Measurements from ENCODE around the gene BCAP29. TPM values are rescaled to one million over a fixed set of nuclear protein-coding genes. Genes with fewer than 3 reads are reported as not detected.

BCAP29 gene
- polyA plus RNA-seq, 1 of the 3 experiments (the other 2 are of a cell fraction), result 29.2 TPM

DNA sequence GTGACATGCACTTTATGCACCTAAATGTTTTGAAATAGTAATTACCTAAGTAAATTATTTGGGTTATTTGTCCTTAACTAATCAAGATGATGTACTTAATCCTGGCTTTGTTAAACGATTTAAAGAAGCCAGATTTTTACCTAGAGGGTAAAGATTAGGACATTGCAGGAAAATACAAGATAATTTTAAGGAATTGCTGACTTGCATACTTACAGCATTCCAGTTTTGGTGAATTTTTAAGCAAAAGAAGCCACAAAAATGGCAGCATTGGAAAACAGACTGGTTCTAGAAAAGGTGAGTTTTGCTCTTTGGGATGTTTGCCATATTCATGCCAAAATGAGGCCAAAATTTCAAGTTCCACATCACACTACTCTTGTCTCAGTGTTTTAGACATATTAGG lies 33.4 kb downstream of the BCAP29 start:
- no peak for DNase-seq
- 90% methylated on average over 1 of the region's 1 CpG for WGBS (ENCODE audit: low lambda C conversion rate)
- Histone ChIP-seq H3K4me3 (ENCODE audit: low read depth in 2 of 2, low read length in 1 of 2) (no peak overlapping the region), H3K4me2 (no peak overlapping the region), H3K79me2 (ENCODE audit: insufficient read depth) (0 out of 2 replicates have a peak, but pooled peaks cover 7% of the 10 kb centered on the region), H3K9me2 (no peaks in the 10 kb centered on the region), H3K27ac (ENCODE audit: low read depth in 2 of 2, low read length in 1 of 2) (peak overlapping the region; percentile 13 to 39; a peak in 2 of 4 replicates), H4K20me1 (ENCODE audit: insufficient read depth) (no peaks in the 10 kb centered on the region), H3K9ac (no peak overlapping the region), H3K27me3 (ENCODE audit: insufficient read depth) (no peaks in the 10 kb centered on the region), H3K36me3 (replicated peaks in 1 of 2; ENCODE audit: control insufficient read depth in 1 of 2, insufficient read depth in 2 of 2, low read length in 1 of 2) (peaks cover 20 to 85% of the 10 kb centered on the region in 2 experiments), H3K9me3 (no peaks in the 10 kb centered on the region), H3F3A (replicated peaks; ENCODE audit: insufficient read depth) (peaks cover 9% of the 10 kb centered on the region), H2AFZ (ENCODE audit: low read depth) (no peak overlapping the region), H3K4me1 (ENCODE audit: control insufficient read depth in 1 of 2, insufficient read depth in 2 of 2, low read depth in 1 of 2, low read length in 1 of 2) (peaks cover 20 to 33% of the 10 kb centered on the region in 2 experiments)
- ChIA-PET POLR2A (no interaction called here), CTCF (no interaction called here)
- TF ChIP-seq GATA2 (CRISPR knock-in tag; IDR thresholded peaks at IDR 0.05) (no peak), GABPA (IDR thresholded peaks at IDR 0.05; ENCODE audit: low read depth) (no peak), RAD21 (IDR thresholded peaks at IDR 0.05; ENCODE audit: low read length) (no peak), TCF12 (IDR thresholded peaks at IDR 0.05) (no peak), TEAD4 (IDR thresholded peaks at IDR 0.05; ENCODE audit: borderline replicate concordance, insufficient read depth) (no peak)

DNA sequence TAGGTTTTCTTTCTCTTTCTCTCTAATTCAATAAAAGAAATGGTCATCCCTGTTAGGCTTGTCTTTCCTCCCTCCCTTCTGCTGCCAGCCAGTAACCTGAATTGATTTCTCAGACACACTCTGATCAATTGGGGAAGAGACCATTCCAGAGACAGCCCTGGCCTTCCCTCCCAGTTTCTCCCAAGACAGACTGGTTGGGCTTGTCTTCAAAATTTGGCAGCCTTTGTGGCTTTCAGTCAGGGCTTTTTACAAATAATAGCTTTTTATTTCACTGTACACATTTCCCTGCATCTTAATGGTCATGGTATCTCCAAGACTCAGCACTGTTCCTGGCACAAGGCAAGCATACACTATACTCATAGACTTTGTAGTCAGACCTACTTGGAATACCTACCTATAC lies 33.9 kb downstream of the BCAP29 start:
- H3K79me2 ChIP-seq (ENCODE audit: insufficient read depth), result 0 out of 2 replicates have a peak, but pooled peaks cover 7% of the 10 kb centered on the region
- H3K9ac ChIP-seq, result no peak overlapping the region
- DNase-seq, result no peak
- H3K4me1 ChIP-seq (ENCODE audit: control insufficient read depth in 1 of 2, insufficient read depth in 2 of 2, low read depth in 1 of 2, low read length in 1 of 2), result peaks cover 20 to 28% of the 10 kb centered on the region in 2 experiments
- H3K27ac ChIP-seq (ENCODE audit: low read depth in 2 of 2, low read length in 1 of 2), result peak overlapping the region; percentile 7 to 39; a peak in 2 of 4 replicates
- H3F3A ChIP-seq (replicated peaks; ENCODE audit: insufficient read depth), result peaks cover 11% of the 10 kb centered on the region
- H3K36me3 ChIP-seq (replicated peaks in 1 of 2; ENCODE audit: control insufficient read depth in 1 of 2, insufficient read depth in 2 of 2, low read length in 1 of 2), result peaks cover 24 to 85% of the 10 kb centered on the region in 2 experiments
- TF ChIP-seq TEAD4 (IDR thresholded peaks at IDR 0.05; ENCODE audit: borderline replicate concordance, insufficient read depth) (no peak), NFIC (IDR thresholded peaks at IDR 0.05; ENCODE audit: borderline replicate concordance) (no peak), CHD2 (IDR thresholded peaks at IDR 0.05; ENCODE audit: low read length, partially characterized antibody) (no peak), FOSL2 (IDR thresholded peaks at IDR 0.05; ENCODE audit: borderline replicate concordance, low read depth) (no peak), NRF1 (IDR thresholded peaks at IDR 0.05; ENCODE audit: low read depth, low read length) (no peak), RFX5 (IDR thresholded peaks at IDR 0.05; ENCODE audit: low read length) (no peak), TAF1 (IDR thresholded peaks at IDR 0.05; ENCODE audit: borderline replicate concordance, low read depth, low read length) (no peak), FOXM1 (IDR thresholded peaks at IDR 0.05; ENCODE audit: low read depth) (no peak), SIN3A (IDR thresholded peaks at IDR 0.05; ENCODE audit: borderline replicate concordance, low read depth, low read length) (no peak), RXRA (IDR thresholded peaks at IDR 0.05; ENCODE audit: borderline replicate concordance, low read depth) (no peak), YY1 (IDR thresholded peaks at IDR 0.05; ENCODE audit: low read depth) (no peak)
- TF ChIP-seq, protein P1, sequence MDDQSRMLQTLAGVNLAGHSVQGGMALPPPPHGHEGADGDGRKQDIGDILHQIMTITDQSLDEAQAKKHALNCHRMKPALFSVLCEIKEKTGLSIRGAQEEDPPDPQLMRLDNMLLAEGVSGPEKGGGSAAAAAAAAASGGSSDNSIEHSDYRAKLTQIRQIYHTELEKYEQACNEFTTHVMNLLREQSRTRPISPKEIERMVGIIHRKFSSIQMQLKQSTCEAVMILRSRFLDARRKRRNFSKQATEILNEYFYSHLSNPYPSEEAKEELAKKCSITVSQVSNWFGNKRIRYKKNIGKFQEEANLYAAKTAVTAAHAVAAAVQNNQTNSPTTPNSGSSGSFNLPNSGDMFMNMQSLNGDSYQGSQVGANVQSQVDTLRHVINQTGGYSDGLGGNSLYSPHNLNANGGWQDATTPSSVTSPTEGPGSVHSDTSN (IDR thresholded peaks at IDR 0.05), result no peak
- TF ChIP-seq, protein P2, sequence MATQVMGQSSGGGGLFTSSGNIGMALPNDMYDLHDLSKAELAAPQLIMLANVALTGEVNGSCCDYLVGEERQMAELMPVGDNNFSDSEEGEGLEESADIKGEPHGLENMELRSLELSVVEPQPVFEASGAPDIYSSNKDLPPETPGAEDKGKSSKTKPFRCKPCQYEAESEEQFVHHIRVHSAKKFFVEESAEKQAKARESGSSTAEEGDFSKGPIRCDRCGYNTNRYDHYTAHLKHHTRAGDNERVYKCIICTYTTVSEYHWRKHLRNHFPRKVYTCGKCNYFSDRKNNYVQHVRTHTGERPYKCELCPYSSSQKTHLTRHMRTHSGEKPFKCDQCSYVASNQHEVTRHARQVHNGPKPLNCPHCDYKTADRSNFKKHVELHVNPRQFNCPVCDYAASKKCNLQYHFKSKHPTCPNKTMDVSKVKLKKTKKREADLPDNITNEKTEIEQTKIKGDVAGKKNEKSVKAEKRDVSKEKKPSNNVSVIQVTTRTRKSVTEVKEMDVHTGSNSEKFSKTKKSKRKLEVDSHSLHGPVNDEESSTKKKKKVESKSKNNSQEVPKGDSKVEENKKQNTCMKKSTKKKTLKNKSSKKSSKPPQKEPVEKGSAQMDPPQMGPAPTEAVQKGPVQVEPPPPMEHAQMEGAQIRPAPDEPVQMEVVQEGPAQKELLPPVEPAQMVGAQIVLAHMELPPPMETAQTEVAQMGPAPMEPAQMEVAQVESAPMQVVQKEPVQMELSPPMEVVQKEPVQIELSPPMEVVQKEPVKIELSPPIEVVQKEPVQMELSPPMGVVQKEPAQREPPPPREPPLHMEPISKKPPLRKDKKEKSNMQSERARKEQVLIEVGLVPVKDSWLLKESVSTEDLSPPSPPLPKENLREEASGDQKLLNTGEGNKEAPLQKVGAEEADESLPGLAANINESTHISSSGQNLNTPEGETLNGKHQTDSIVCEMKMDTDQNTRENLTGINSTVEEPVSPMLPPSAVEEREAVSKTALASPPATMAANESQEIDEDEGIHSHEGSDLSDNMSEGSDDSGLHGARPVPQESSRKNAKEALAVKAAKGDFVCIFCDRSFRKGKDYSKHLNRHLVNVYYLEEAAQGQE (IDR thresholded peaks at IDR 0.05; ENCODE audit: low read depth, low read length), result no peak
- TF ChIP-seq, protein P3, sequence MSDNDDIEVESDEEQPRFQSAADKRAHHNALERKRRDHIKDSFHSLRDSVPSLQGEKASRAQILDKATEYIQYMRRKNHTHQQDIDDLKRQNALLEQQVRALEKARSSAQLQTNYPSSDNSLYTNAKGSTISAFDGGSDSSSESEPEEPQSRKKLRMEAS (IDR thresholded peaks at IDR 0.05; ENCODE audit: low read depth), result no peak; the same call in 1 of the 2 replicates
- TF ChIP-seq, protein P4, sequence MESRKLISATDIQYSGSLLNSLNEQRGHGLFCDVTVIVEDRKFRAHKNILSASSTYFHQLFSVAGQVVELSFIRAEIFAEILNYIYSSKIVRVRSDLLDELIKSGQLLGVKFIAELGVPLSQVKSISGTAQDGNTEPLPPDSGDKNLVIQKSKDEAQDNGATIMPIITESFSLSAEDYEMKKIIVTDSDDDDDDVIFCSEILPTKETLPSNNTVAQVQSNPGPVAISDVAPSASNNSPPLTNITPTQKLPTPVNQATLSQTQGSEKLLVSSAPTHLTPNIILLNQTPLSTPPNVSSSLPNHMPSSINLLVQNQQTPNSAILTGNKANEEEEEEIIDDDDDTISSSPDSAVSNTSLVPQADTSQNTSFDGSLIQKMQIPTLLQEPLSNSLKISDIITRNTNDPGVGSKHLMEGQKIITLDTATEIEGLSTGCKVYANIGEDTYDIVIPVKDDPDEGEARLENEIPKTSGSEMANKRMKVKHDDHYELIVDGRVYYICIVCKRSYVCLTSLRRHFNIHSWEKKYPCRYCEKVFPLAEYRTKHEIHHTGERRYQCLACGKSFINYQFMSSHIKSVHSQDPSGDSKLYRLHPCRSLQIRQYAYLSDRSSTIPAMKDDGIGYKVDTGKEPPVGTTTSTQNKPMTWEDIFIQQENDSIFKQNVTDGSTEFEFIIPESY (IDR thresholded peaks at IDR 0.05; ENCODE audit: borderline replicate concordance, low read depth), result no peak
- no peaks in the 10 kb centered on the region for H4K20me1 ChIP-seq (ENCODE audit: insufficient read depth)
- H3K9me3 ChIP-seq, result no peaks in the 10 kb centered on the region
- POLR2A ChIA-PET, result no interaction called here
- no peak overlapping the region for H3K4me3 ChIP-seq (ENCODE audit: low read depth in 2 of 2, low read length in 1 of 2)
- H3K9me2 ChIP-seq, result no peaks in the 10 kb centered on the region
- peak overlapping the region; percentile 35 for H3K4me2 ChIP-seq
- CTCF ChIA-PET, result interaction anchor here (1.0 kb wide), 1 partner anchor 34 kb away, joined by 3 read pairs; the partner anchor contains the start of gene BCAP29
- H3K27me3 ChIP-seq (ENCODE audit: insufficient read depth), result no peaks in the 10 kb centered on the region
- no peak overlapping the region for H2AFZ ChIP-seq (ENCODE audit: low read depth)
